Chondrocyte (in vitro differentiated cells): ENCODE data around the gene DIPK1A. TPM values are rescaled to one million over a fixed set of nuclear protein-coding genes. Genes with fewer than 3 reads are reported as not detected.
A peak's percentile ranks its signal among the peaks of the same experiment; 100 is the strongest.

Experiments
- DNase-seq: peaks from one replicate; pipeline ENCODE4 v3.0.0; 2021; ENCODE audit warnings: mixed read lengths, low spot score
- H3K27ac Mint-ChIP-seq: one replicate; pipeline ENCODE4 v1.8.0; 2021; ENCODE audit warnings: mild to moderate bottlenecking, moderate library complexity, mixed read lengths; ENCODE audit not compliant: unreplicated experiment
- H3K27me3 Mint-ChIP-seq: 2 replicates; pipeline ENCODE4 v1.8.0; 2021; ENCODE audit warnings: low read depth, mixed read lengths
- H3K36me3 Mint-ChIP-seq: 2 replicates; pipeline ENCODE4 v1.8.0; 2021; ENCODE audit warnings: low read depth, mixed read lengths
- H3K4me1 Mint-ChIP-seq: 2 replicates; pipeline ENCODE4 v1.8.0; 2021; ENCODE audit warnings: low read depth, mild to moderate bottlenecking, mixed read lengths
- H3K4me3 Mint-ChIP-seq: one replicate; pipeline ENCODE4 v1.8.0; 2021; ENCODE audit warnings: mild to moderate bottlenecking, moderate library complexity, mixed read lengths; ENCODE audit not compliant: unreplicated experiment
- H3K9me3 Mint-ChIP-seq: 2 replicates; pipeline ENCODE4 v1.8.0; 2021; ENCODE audit warnings: low read depth, mixed read lengths
- CTCF ChIP-seq: fragments of 200-600 bp; sonication (generic); IDR thresholded peaks from 2 replicates; pipeline ENCODE4 v1.5.0; 2021; ENCODE audit warnings: antibody characterized with exemption, mild to moderate bottlenecking, moderate library complexity
- total RNA-seq: library from RNA; stranded (reverse); gene quantifications from 3 replicates; pipeline ENCODE4 v1.2.1, GENCODE V29; 2021

The DIPK1A gene
- total RNA-seq, 1 donor from 2014 or later = 11.2 TPM

DNA sequence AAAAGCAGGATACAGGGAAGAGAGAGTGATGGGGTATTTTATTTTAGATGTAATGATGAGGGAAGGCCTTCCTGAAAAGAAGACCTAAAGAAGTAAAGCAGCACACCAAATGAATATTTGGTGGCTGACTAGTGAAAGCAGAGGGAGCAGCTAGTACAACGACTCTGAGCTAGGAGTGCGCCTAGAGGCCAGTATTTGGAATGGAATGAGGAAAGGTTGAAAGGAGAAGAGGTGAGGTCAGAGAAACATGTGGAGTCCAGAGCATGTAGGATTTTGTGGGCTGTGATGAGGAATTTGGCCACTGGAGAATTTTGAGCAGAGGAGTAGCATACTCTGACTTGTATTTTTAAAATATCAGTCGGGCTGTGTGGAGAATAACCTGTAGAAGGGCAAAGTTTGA lies 141.2 kb downstream of the DIPK1A start:
- H3K4me3 Mint-ChIP-seq = no peak overlapping the region
- no peak overlapping the region for H3K27ac Mint-ChIP-seq
- no peaks in the 10 kb centered on the region for H3K36me3 Mint-ChIP-seq
- no peaks in the 10 kb centered on the region for H3K27me3 Mint-ChIP-seq
- peaks cover 2% of the 10 kb centered on the region for H3K4me1 Mint-ChIP-seq
- H3K9me3 Mint-ChIP-seq = no peaks in the 10 kb centered on the region
- DNase-seq = no peak
- no peak for TF ChIP-seq CTCF

DNA sequence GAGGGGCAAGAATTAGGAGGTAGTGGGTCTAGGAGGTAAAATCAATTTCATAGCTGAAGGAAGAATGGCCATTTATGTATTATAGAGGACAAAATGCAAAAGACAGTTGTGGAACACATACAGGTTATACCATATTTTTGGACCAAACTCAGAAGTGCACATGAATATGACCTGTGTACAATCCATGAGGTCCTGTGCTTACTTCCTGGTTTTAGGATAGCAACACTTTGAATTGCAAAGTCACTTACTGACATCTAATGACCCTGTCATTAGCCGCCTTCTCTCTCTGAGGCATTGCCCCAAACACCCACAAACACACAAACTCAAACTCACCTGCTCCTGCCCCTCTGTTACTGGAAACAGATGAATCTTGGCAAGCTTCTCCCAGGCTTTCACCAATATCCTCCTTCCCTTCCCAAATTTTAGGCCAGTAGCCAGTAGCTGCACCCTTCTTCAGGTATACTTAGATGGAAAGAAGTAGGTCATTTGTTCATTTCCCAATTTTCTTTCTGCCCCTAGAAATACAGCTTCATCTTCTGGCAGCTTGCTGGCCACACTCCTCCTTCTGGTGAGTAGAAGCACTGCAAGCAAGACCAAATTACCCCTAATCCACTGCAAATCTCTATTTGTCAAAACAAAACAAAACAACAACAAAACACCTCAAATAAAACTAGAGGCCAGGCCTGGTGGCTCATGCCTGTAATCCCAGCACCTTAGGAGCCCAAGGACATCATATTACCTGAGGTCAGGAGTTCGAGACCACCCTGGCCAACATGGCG lies 143.1 kb downstream of the DIPK1A start:
- peaks cover 2% of the 10 kb centered on the region for H3K4me1 Mint-ChIP-seq
- no peaks in the 10 kb centered on the region for H3K36me3 Mint-ChIP-seq
- no peak overlapping the region for H3K27ac Mint-ChIP-seq
- no peak overlapping the region for H3K4me3 Mint-ChIP-seq
- H3K9me3 Mint-ChIP-seq = no peaks in the 10 kb centered on the region
- TF ChIP-seq CTCF = peak; percentile 78
- H3K27me3 Mint-ChIP-seq = no peaks in the 10 kb centered on the region
- DNase-seq = no peak

- Mint-ChIP-seq H3K36me3 (no peaks in the 10 kb centered on the region), H3K27me3 (peaks cover 2% of the 10 kb centered on the region), H3K9me3 (no peaks in the 10 kb centered on the region), H3K4me1 (no peaks in the 10 kb centered on the region), H3K4me3 (no peak overlapping the region), H3K27ac (no peak overlapping the region)
- no peak for DNase-seq
- TF ChIP-seq CTCF = no peak
These were observed 144.0 kb downstream of the DIPK1A start for GRCh38 chr1:92817137-92817697.

DNA sequence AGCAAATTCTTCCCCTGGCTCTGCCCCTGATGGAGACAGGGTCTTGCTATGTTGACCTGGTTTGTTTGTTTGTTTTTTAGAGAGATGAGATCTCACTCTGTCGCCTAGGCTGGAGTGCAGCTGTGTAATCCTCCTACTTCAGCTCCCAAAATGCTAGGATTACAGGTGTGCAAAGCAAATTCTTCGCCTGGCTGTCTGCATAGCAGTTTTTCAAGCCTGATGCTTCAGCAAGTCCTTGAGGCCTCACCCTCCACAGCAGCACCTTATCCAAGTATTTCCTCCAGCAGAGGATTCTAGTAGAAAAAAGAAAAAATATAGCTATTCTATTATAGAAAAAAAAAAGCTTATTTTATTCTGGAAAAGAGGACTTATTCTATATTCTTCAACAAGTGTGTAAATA lies 144.5 kb downstream of the DIPK1A start:
- H3K36me3 Mint-ChIP-seq = no peaks in the 10 kb centered on the region
- no peak overlapping the region for H3K4me3 Mint-ChIP-seq
- H3K4me1 Mint-ChIP-seq = no peaks in the 10 kb centered on the region
- H3K9me3 Mint-ChIP-seq = no peaks in the 10 kb centered on the region
- H3K27me3 Mint-ChIP-seq = peaks cover 2% of the 10 kb centered on the region
- H3K27ac Mint-ChIP-seq = no peak overlapping the region
- no peak for TF ChIP-seq CTCF
- no peak for DNase-seq

GRCh38 chr1:92808381-92808780 lies 152.9 kb downstream of the DIPK1A start:
- Mint-ChIP-seq H3K27me3 (peaks cover 2% of the 10 kb centered on the region), H3K27ac (no peak overlapping the region), H3K4me3 (no peak overlapping the region), H3K36me3 (no peaks in the 10 kb centered on the region), H3K9me3 (no peaks in the 10 kb centered on the region), H3K4me1 (peaks cover 17% of the 10 kb centered on the region)
- no peak for TF ChIP-seq CTCF
- DNase-seq = no peak
